ENCODE data around the gene BOLL. TPM values are rescaled to one million over a fixed set of nuclear protein-coding genes. Genes with fewer than 3 reads are reported as not detected.
A peak's percentile ranks its signal among the peaks of the same experiment; 100 is the strongest.
"Not testable (repeated sequence)": the region's sequence is repeated elsewhere in the genome, so short reads cannot be mapped to it uniquely, and the experiment has no call there.

BOLL gene
- total RNA-seq, 1 donor from 2014 or later = not detected

- DNase-seq = no peak
These were observed 10.2 kb upstream of the BOLL start for GRCh38 chr2:197795277-197795676.

GRCh38 chr2:197793456-197793855 is 8.3 kb upstream of the BOLL start:
- DNase-seq = no peak

- DNase-seq = peak; percentile 18
These were observed 1.1 kb upstream of the BOLL start for GRCh38 chr2:197786010-197786877.

- no peak for DNase-seq
These were observed 3.0 kb downstream of the BOLL start for GRCh38 chr2:197782126-197782525.

- no peak for DNase-seq
These were observed 5.9 kb downstream of the BOLL start for GRCh38 chr2:197779261-197779660.

- DNase-seq = peak; percentile 67
These were observed 7.2 kb downstream of the BOLL start for GRCh38 chr2:197777823-197778407.

- no peak for DNase-seq
These were observed 24.8 kb downstream of the BOLL start for GRCh38 chr2:197760293-197760657.

GRCh38 chr2:197759625-197760292 is 25.4 kb downstream of the BOLL start:
- no peak for DNase-seq

GRCh38 chr2:197759013-197759412 is 26.1 kb downstream of the BOLL start:
- no peak for DNase-seq

- no peak for DNase-seq
These were observed 44.9 kb downstream of the BOLL start for GRCh38 chr2:197740200-197740599.

- not testable (repeated sequence) for DNase-seq
These were observed 56.3 kb downstream of the BOLL start for GRCh38 chr2:197728555-197729544.

GRCh38 chr2:197727011-197727410 is 58.1 kb downstream of the BOLL start:
- no peak for DNase-seq

GRCh38 chr2:197717863-197718262 is 67.3 kb downstream of the BOLL start:
- no peak for DNase-seq

GRCh38 chr2:197713271-197713670 is 71.8 kb downstream of the BOLL start:
- DNase-seq = no peak

GRCh38 chr2:197711578-197711977 is 73.5 kb downstream of the BOLL start:
- DNase-seq = no peak

GRCh38 chr2:197710424-197711042 is 74.6 kb downstream of the BOLL start:
- DNase-seq = no peak

GRCh38 chr2:197709140-197709539 is 76.0 kb downstream of the BOLL start:
- DNase-seq = not testable (repeated sequence)

- peak; percentile 21 for DNase-seq
These were observed 76.8 kb downstream of the BOLL start for GRCh38 chr2:197708331-197708730.

GRCh38 chr2:197707316-197708213 is 77.6 kb downstream of the BOLL start:
- peak; percentile 75 for DNase-seq

- peak; percentile 7 for DNase-seq
These were observed 78.3 kb downstream of the BOLL start for GRCh38 chr2:197706839-197707207.
